Heart right ventricle (tissue), 16 donors: ENCODE data around the gene MPRIP. TPM values are rescaled to one million over a fixed set of nuclear protein-coding genes. Genes with fewer than 3 reads are reported as not detected.

ENCODE experiments used
- ATAC-seq, 8 donors: fragments of 200-7000 bp; cut with Tn5 transposase; one replicate each; pipeline ENCODE4 v1.9.1; 2020; ENCODE audit warnings: mild to moderate bottlenecking in 8 of 8, moderate library complexity in 8 of 8, moderate number of reproducible peaks in 1 of 8
- DNase-seq, 2 donors: peaks; one replicate each; pipeline ENCODE4 v3.0.0-alpha.2; 2020
- H3K27ac ChIP-seq, 10 donors: fragments of 200-600 bp; sonication (generic) in 2 of 10; one replicate each; pipeline versions ENCODE4 v1.5.0 to v1.8.0; 2020 to 2022; ENCODE audit warnings: mild to moderate bottlenecking in 3 of 10
- H3K27me3 ChIP-seq, 7 donors: fragments of 200-600 bp; one replicate each; pipeline ENCODE4 v1.8.0; 2021 to 2022; ENCODE audit warnings: mild to moderate bottlenecking in 2 of 7
- H3K36me3 ChIP-seq, 9 donors: fragments of 200-600 bp; sonication (generic) in 1 of 9; one replicate each; pipeline versions ENCODE4 v1.5.0 to v1.8.0; 2020 to 2022; ENCODE audit warnings: mild to moderate bottlenecking in 2 of 9
- H3K4me1 ChIP-seq, 9 donors: fragments of 200-600 bp; sonication (generic) in 1 of 9; one replicate each; pipeline versions ENCODE4 v1.5.0 to v1.8.0; 2020 to 2022; ENCODE audit warnings: mild to moderate bottlenecking in 4 of 9
- H3K4me3 ChIP-seq, 10 donors: fragments of 200-600 bp; sonication (generic) in 2 of 10; one replicate each; pipeline versions ENCODE4 v1.5.0 to v1.8.0; 2020 to 2022; ENCODE audit warnings: mild to moderate bottlenecking in 7 of 10, moderate library complexity in 2 of 10
- H3K9me3 ChIP-seq, 11 donors: fragments of 200-600 bp in 10 of 11; sonication (generic) in 2 of 11; one replicate each; pipeline versions ENCODE4 v1.5.0 to v1.8.0; 2013 to 2022; ENCODE audit warnings: mild to moderate bottlenecking in 2 of 11, control low read depth in 1 of 11, moderate library complexity in 1 of 11
- CTCF ChIP-seq, 9 donors: fragments of 200-600 bp; sonication (generic) in 2 of 9; IDR thresholded peaks; one replicate each; pipeline versions ENCODE4 v1.5.0 to v1.8.0; 2021 to 2022; ENCODE audit warnings: antibody characterized with exemption in 9 of 9, mild to moderate bottlenecking in 5 of 9, moderate library complexity in 1 of 9
- WGBS, 2 donors: extraction: QIAGEN DNeasy Blood & Tissue Kit; methylation state at CpG; one replicate each; pipeline ENCODE4 v1.1.7; 2013; ENCODE audit warnings: inconsistent platforms in 1 of 2; 5-methylcytosine and 5-hydroxymethylcytosine counted together
- intact Hi-C, 10 donors: fragments of 100-400 bp; cut with DNase I; formaldehyde crosslinking; loops; one replicate each; pipeline versions ENCODE4 v1.11.1 to v1.14.2; 2022
- polyA plus RNA-seq, 2 donors: library from polyadenylated mRNA; stranded (reverse); fragments of 200-250 nt; gene quantifications; one replicate each; pipeline ENCODE4 v1.2.3, GENCODE V29; 2013
- total RNA-seq, 10 donors: library from RNA; stranded (reverse); fragmentation: NEBNext Ultra II Directional in 3 of 10; extraction: Animal tissue kit (Norgen Biotek cat#: 25700) in 3 of 10; gene quantifications; one replicate each; pipeline versions ENCODE4 v1.2.1 to v1.2.4, GENCODE V29; 2021 to 2023
- donor health status: Arrhythmogenic right ventricular cardiomyopathy.
- donor health status: ischemic (EF 13 %, LVEDD 7.1; RV severe dilation, severe dysfunction).
- donor health status: healthy with polysubstance abuse.
- donor health status: DM: no; HTN: yes; CAD: no.
- donor health status: DM: no; HTN: no; CAD: no.
- donor health status: ischemic (EF 25% LVEDD 6.9; RV normal size, moderate dysfunction).
- donor health status: ischemic (EF 25% LVEDD 5.7; RV mildly dilated, moderate dysfunction).
- donor health status: healthy.
- donor health status: DM: yes; HTN: yes; CAD: no.
- donor health status: Ischemic cardiomyopathy.
- donor health status: ischemic (EF 35%, LVEDD 5.7; RV mildly dilated, moderate dysfunction).
- donor health status: nonischemic (EF 11% LVEDD 7.7; RV severe dilation, severe dysfunction).
- donor health status: DM: yes; HTN: yes; CAD: no.
- donor health status: PGD.
- donor health status: ischemic (EF 29% LVEDD 5.4; RV normal size, mild dysfunction).
- donor health status: nonischemic (EF 23%, LVEDD 6.1; RV moderate dilation, normal function).

MPRIP gene
- total and polyA plus RNA-seq, 12 donors, result 225 to 409 (median 321) TPM

DNA sequence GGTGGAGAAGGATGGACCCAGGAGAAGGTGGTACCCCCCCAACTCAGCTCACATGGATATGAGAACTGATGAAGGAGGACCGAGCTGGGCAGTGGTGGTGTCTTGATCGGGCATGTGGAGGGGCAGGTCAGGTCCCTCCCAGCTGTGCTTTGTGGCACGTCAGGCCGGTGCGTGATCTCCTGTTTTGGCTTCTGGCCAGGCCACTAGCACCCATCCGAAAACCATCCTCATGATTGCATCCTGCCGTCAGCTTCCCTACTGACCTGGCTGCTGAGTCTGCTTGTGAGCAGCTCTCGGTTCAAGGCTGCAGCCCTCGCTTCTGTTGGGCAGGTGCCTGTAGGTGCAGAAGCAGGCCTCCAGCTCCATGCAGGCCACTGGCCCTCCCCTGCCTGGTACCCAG lies 110.8 kb downstream of the MPRIP start:
- TF ChIP-seq CTCF (IDR thresholded peaks at IDR 0.05), result no peak
- H3K4me3 ChIP-seq, result no peak overlapping the region
- H3K36me3 ChIP-seq, result peaks cover 4 to 97% (median 53%) of the 10 kb centered on the region in 9 donors
- WGBS, 2 donors, result 67 to 69% methylated on average over 9 of the region's 9 CpGs
- no peaks in the 10 kb centered on the region for H3K27me3 ChIP-seq
- no peaks in the 10 kb centered on the region for H3K9me3 ChIP-seq
- peaks cover 13 to 53% (median 35%) of the 10 kb centered on the region in 9 donors for H3K4me1 ChIP-seq
- intact Hi-C loops, result loop anchor here in 4 of 10 donors (2.0 to 10.0 kb wide), 4 partner anchors 54 to 148 kb away; partner anchors contain the start of genes COPS3 (in 1 of the 4), FLCN (in 1 of the 4) and PLD6 (in 1 of the 4)
- no peak for DNase-seq
- ATAC-seq, result no peak
- peak overlapping the region in 5 of 10 donors; percentile 64 to 83 (median 73) for H3K27ac ChIP-seq

DNA sequence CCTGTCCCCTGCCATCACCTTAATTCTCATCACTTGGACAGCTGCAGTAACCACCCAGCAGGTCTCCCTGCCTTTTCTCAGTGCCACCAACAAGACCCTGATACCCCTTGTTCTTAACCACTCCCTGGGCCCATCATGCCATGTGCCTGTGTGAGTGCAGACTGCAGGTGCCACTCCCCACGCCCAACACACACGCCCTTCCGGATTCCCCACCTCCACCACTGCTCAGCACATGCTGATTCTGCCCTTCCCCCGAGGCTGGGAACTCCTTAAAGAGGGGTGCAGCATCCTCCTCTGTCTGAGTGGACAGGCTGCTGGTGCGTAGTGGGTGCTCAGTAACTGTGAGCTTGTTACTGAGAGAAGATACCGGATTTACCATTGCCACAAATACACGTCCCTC lies 111.5 kb downstream of the MPRIP start:
- DNase-seq, result no peak
- no peak overlapping the region for H3K4me3 ChIP-seq
- WGBS, 2 donors, result 76 to 84% methylated on average over 7 of the region's 7 CpGs
- no peak for TF ChIP-seq CTCF (IDR thresholded peaks at IDR 0.05)
- no peaks in the 10 kb centered on the region for H3K27me3 ChIP-seq
- H3K36me3 ChIP-seq, result peaks cover 8 to 97% (median 47%) of the 10 kb centered on the region in 9 donors
- intact Hi-C loops, result loop anchor here in 4 of 10 donors (2.0 to 10.0 kb wide), 4 partner anchors 54 to 149 kb away; partner anchors contain the start of genes COPS3 (in 1 of the 4), FLCN (in 1 of the 4) and PLD6 (in 1 of the 4)
- no peak overlapping the region for H3K27ac ChIP-seq
- no peaks in the 10 kb centered on the region for H3K9me3 ChIP-seq
- H3K4me1 ChIP-seq, result peaks cover 13 to 49% (median 35%) of the 10 kb centered on the region in 9 donors
- ATAC-seq, result no peak

- 86 to 92% methylated on average over 5 of the region's 5 CpGs for WGBS, 2 donors
- no peak for ATAC-seq
- Histone ChIP-seq H3K27ac (no peak overlapping the region), H3K36me3 (peaks cover 8 to 98% (median 51%) of the 10 kb centered on the region in 9 donors), H3K4me1 (peaks cover 13 to 47% (median 29%) of the 10 kb centered on the region in 9 donors), H3K27me3 (no peaks in the 10 kb centered on the region), H3K4me3 (no peak overlapping the region), H3K9me3 (no peaks in the 10 kb centered on the region)
- intact Hi-C loops, result loop anchor here in 3 of 10 donors (5.0 to 10.0 kb wide), 3 partner anchors 53 to 150 kb away; partner anchors contain the start of genes FLCN (in 1 of the 3) and PLD6 (in 1 of the 3)
- TF ChIP-seq CTCF (IDR thresholded peaks at IDR 0.05), result no peak
- DNase-seq, result no peak
These were observed 112.3 kb downstream of the MPRIP start for GRCh38 chr17:17154556-17154955.

GRCh38 chr17:17154981-17155380 lies 112.7 kb downstream of the MPRIP start:
- DNase-seq, result no peak
- H3K4me3 ChIP-seq, result no peak overlapping the region
- peaks cover 13 to 46% (median 29%) of the 10 kb centered on the region in 9 donors for H3K4me1 ChIP-seq
- WGBS, 2 donors, result 89 to 92% methylated on average over 8 of the region's 8 CpGs
- intact Hi-C loops, result loop anchor here in 3 of 10 donors (5.0 to 10.0 kb wide), 3 partner anchors 52 to 150 kb away; partner anchors contain the start of genes FLCN (in 1 of the 3) and PLD6 (in 1 of the 3)
- no peak for ATAC-seq
- no peaks in the 10 kb centered on the region for H3K9me3 ChIP-seq
- no peak overlapping the region for H3K27ac ChIP-seq
- TF ChIP-seq CTCF (IDR thresholded peaks at IDR 0.05), result no peak
- no peaks in the 10 kb centered on the region for H3K27me3 ChIP-seq
- peaks cover 8 to 98% (median 52%) of the 10 kb centered on the region in 9 donors for H3K36me3 ChIP-seq
